Sigmoid colon (tissue), 4 donors: ENCODE results near the gene SIX1.

Experiments
- POLR2AphosphoS5 ChIP-seq, 4 donors: sonication (generic); formaldehyde crosslinking; IDR thresholded peaks; one replicate each; pipeline ENCODE4 v1.6.1; 2017; ENCODE audit warnings: antibody characterized with exemption in 4 of 4
- TF ChIP-seq, protein P1 (sequence below), 4 experiments: fragments of 450-650 bp in 3 of 4; fragments of 200-600 bp in 1 of 4; IDR thresholded peaks; one replicate each; pipeline ENCODE4 v1.5.1; 2016 to 2019; ENCODE audit warnings: antibody characterized with exemption in 4 of 4, mild to moderate bottlenecking in 3 of 4, moderate library complexity in 2 of 4

DNA sequence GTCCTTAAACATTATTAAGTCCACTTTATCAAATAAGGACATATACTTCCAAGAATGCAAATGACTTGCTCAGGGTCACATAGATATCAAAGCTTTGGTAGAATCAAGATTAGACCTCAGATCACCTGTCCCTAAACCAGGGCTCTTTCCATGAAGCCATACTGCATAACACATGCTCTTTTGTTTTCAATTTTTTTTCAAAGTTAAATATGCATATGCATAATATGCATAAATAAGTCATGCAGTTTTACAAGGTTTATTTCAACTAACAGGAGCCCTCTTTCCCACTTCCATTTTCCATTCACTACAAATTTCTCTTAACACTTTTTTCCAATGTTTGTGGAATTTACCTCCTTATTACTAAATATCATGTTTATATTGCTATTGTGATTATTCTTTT lies 53.1 kb downstream of the SIX1 start:
- TF ChIP-seq, protein P1, sequence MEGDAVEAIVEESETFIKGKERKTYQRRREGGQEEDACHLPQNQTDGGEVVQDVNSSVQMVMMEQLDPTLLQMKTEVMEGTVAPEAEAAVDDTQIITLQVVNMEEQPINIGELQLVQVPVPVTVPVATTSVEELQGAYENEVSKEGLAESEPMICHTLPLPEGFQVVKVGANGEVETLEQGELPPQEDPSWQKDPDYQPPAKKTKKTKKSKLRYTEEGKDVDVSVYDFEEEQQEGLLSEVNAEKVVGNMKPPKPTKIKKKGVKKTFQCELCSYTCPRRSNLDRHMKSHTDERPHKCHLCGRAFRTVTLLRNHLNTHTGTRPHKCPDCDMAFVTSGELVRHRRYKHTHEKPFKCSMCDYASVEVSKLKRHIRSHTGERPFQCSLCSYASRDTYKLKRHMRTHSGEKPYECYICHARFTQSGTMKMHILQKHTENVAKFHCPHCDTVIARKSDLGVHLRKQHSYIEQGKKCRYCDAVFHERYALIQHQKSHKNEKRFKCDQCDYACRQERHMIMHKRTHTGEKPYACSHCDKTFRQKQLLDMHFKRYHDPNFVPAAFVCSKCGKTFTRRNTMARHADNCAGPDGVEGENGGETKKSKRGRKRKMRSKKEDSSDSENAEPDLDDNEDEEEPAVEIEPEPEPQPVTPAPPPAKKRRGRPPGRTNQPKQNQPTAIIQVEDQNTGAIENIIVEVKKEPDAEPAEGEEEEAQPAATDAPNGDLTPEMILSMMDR (IDR thresholded peaks at IDR 0.05): no peak
- no peak for TF ChIP-seq POLR2AphosphoS5 (IDR thresholded peaks at IDR 0.05)
